Tibial artery (tissue), 4 donors: ENCODE measurements around the gene MC4R.

Experiments
- DNase-seq, 2 donors: peaks; one replicate each; pipeline ENCODE4 v3.0.0-alpha.2; 2019
- H3K27ac ChIP-seq, 2 donors: fragments of 200-600 bp; sonication (generic) in 1 of 2; 1 replicate in 1 of 2; 2 replicates in 1 of 2; pipeline ENCODE4 v1.5.1; 2018 to 2019; ENCODE audit warnings: mild to moderate bottlenecking in 1 of 2
- H3K27me3 ChIP-seq, 2 donors: fragments of 200-600 bp; sonication (generic) in 1 of 2; one replicate each; pipeline versions ENCODE4 v1.5.1 to v1.6.0; 2016 to 2019
- H3K36me3 ChIP-seq, 3 donors: fragments of 200-600 bp; sonication (generic) in 2 of 3; one replicate each; pipeline ENCODE4 v1.5.1; 2016 to 2019; ENCODE audit warnings: mild to moderate bottlenecking in 2 of 3
- H3K4me1 ChIP-seq, 4 donors: fragments of 200-600 bp; sonication (generic) in 2 of 4; 1 replicate in 3 of 4; 2 replicates in 1 of 4; pipeline ENCODE4 v1.5.1; 2016 to 2019
- H3K4me3 ChIP-seq, 2 donors: fragments of 200-600 bp; sonication (generic) in 1 of 2; 1 replicate in 1 of 2; 2 replicates in 1 of 2; pipeline ENCODE4 v1.5.1; 2018 to 2019; ENCODE audit warnings: mild to moderate bottlenecking in 2 of 2
- H3K9me3 ChIP-seq, 3 donors: fragments of 200-600 bp; sonication (generic) in 1 of 3; one replicate each; pipeline ENCODE4 v1.5.1; 2016 to 2019
- intact Hi-C: fragments of 100-400 bp; cut with DNase I; formaldehyde crosslinking; loops from one replicate; pipeline ENCODE4 v1.15.0; 2023; ENCODE audit warnings: low total_unique reads
- TF ChIP-seq, protein P1 (sequence below), 2 experiments: fragments of 200-600 bp in 1 of 2; fragments of 450-650 bp in 1 of 2; IDR thresholded peaks; one replicate each; pipeline ENCODE4 v1.5.1; 2017 to 2019; ENCODE audit warnings: antibody characterized with exemption in 2 of 2, mild to moderate bottlenecking in 1 of 2, moderate library complexity in 1 of 2

Gene MC4R

DNA sequence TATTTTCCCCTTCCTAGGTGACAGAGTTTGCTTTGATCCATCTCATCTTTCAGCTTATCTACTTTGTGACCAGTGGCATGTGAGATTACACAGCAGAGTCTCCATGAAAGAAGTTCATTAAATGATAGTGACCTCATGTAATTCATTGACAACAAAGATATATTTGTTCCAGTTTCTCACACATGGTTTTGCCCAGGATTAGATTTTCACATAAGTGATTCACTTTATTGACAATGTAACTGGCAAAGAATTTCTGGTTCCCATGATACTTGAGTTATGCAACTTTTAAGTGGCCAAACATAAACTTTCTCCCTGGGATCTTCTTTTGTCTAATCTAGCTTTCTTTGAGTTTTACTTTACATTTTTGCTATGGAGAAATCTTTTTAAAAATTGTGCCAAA, 50.0 kb downstream of the MC4R start:
- DNase-seq: no peak
- Histone ChIP-seq H3K27me3 (no peaks in the 10 kb centered on the region), H3K36me3 (no peaks in the 10 kb centered on the region), H3K9me3 (no peaks in the 10 kb centered on the region), H3K4me1 (no peaks in the 10 kb centered on the region), H3K27ac (no peak overlapping the region), H3K4me3 (no peak overlapping the region)
- TF ChIP-seq, protein P1, sequence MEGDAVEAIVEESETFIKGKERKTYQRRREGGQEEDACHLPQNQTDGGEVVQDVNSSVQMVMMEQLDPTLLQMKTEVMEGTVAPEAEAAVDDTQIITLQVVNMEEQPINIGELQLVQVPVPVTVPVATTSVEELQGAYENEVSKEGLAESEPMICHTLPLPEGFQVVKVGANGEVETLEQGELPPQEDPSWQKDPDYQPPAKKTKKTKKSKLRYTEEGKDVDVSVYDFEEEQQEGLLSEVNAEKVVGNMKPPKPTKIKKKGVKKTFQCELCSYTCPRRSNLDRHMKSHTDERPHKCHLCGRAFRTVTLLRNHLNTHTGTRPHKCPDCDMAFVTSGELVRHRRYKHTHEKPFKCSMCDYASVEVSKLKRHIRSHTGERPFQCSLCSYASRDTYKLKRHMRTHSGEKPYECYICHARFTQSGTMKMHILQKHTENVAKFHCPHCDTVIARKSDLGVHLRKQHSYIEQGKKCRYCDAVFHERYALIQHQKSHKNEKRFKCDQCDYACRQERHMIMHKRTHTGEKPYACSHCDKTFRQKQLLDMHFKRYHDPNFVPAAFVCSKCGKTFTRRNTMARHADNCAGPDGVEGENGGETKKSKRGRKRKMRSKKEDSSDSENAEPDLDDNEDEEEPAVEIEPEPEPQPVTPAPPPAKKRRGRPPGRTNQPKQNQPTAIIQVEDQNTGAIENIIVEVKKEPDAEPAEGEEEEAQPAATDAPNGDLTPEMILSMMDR (IDR thresholded peaks at IDR 0.05): no peak
- intact Hi-C loops: no loop called here
